BJ (cell line): ENCODE measurements around the gene SPEG. TPM values are rescaled to one million over a fixed set of nuclear protein-coding genes. Genes with fewer than 3 reads are reported as not detected.

ENCODE experiments used
- CTCF ChIA-PET: fragments of 350-600 bp; formaldehyde crosslinking; extraction: SDS; loops from one replicate; lab custom pipeline; 2021; ENCODE audit warnings: antibody characterized with exemption, inconsistent platforms; lab: Yijun Ruan, JAX
- POLR2A ChIA-PET: fragments of 300-600 bp; sonication (Branson Sonifier 250); formaldehyde crosslinking; extraction: SDS; loops from one replicate; lab custom pipeline; 2021; ENCODE audit warnings: antibody characterized with exemption; lab: Charles Lee
- DNase-seq: peaks from one replicate; pipeline ENCODE4 v3.0.0-alpha.2; 2011; ENCODE audit warnings: low read depth
- H3K27me3 ChIP-seq: 2 replicates; pipeline ENCODE4 v1.6.0; 2011; ENCODE audit warnings: low read length; ENCODE audit not compliant: control insufficient read depth, insufficient read depth
- H3K36me3 ChIP-seq: 2 replicates; pipeline ENCODE4 v1.5.1; 2011; ENCODE audit warnings: low read length; ENCODE audit not compliant: control insufficient read depth, insufficient read depth
- H3K4me3 ChIP-seq: 2 replicates; pipeline ENCODE4 v1.5.1; 2011; ENCODE audit warnings: low read depth, mild to moderate bottlenecking, control low read depth, low read length
- polyA plus RNA-seq: library from polyadenylated mRNA; depleted of rRNA; stranded (reverse); fragments of >200 nt; gene quantifications from 2 replicates; pipeline ENCODE4 v1.2.3, GENCODE V29; 2011
- TF ChIP-seq, protein P1 (sequence below): IDR thresholded peaks from 2 replicates; pipeline ENCODE4 v1.5.1; 2011; ENCODE audit warnings: low read depth, mild to moderate bottlenecking, control low read depth, inconsistent platforms, low read length, moderate library complexity; ENCODE audit not compliant: insufficient read depth

SPEG gene
- polyA plus RNA-seq, 1 experiment: 69.9 TPM

GRCh38 chr2:219501849-219502248 lies 67.2 kb downstream of the SPEG start:
- CTCF ChIA-PET: interaction anchor here (8.4 to 42.0 kb wide), 2 partner anchors 6 to 27 kb away, joined by 83 to 872 read pairs; partner anchors contain the start of genes ASIC4, CHPF and TMEM198
- POLR2A ChIA-PET: no interaction called here
- H3K36me3 ChIP-seq: peaks cover 26% of the 10 kb centered on the region
- H3K27me3 ChIP-seq: no peaks in the 10 kb centered on the region
- TF ChIP-seq, protein P1, sequence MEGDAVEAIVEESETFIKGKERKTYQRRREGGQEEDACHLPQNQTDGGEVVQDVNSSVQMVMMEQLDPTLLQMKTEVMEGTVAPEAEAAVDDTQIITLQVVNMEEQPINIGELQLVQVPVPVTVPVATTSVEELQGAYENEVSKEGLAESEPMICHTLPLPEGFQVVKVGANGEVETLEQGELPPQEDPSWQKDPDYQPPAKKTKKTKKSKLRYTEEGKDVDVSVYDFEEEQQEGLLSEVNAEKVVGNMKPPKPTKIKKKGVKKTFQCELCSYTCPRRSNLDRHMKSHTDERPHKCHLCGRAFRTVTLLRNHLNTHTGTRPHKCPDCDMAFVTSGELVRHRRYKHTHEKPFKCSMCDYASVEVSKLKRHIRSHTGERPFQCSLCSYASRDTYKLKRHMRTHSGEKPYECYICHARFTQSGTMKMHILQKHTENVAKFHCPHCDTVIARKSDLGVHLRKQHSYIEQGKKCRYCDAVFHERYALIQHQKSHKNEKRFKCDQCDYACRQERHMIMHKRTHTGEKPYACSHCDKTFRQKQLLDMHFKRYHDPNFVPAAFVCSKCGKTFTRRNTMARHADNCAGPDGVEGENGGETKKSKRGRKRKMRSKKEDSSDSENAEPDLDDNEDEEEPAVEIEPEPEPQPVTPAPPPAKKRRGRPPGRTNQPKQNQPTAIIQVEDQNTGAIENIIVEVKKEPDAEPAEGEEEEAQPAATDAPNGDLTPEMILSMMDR: no peak
- DNase-seq: no peak
- no peak overlapping the region for H3K4me3 ChIP-seq

- TF ChIP-seq, protein P1: no peak
- no peak overlapping the region for H3K4me3 ChIP-seq
- H3K27me3 ChIP-seq: no peaks in the 10 kb centered on the region
- H3K36me3 ChIP-seq: peaks cover 28% of the 10 kb centered on the region
- POLR2A ChIA-PET: no interaction called here
- DNase-seq: no peak
- CTCF ChIA-PET: interaction anchor here (42.0 kb wide), 1 partner anchor 26 kb away, joined by 872 read pairs; the partner anchor contains the start of genes ASIC4, CHPF and TMEM198
These were observed 68.0 kb downstream of the SPEG start for GRCh38 chr2:219502618-219503017.

GRCh38 chr2:219505585-219505984 lies 70.9 kb downstream of the SPEG start:
- 0 out of 2 replicates have a peak, but pooled peaks cover 1% of the 10 kb centered on the region for H3K27me3 ChIP-seq
- H3K4me3 ChIP-seq: no peak overlapping the region
- POLR2A ChIA-PET: no interaction called here
- CTCF ChIA-PET: interaction anchor here (5.0 to 42.0 kb wide), 2 partner anchors 8 to 23 kb away, joined by 83 to 872 read pairs; partner anchors contain the start of genes ASIC4, CHPF, GMPPA and TMEM198
- peaks cover 28% of the 10 kb centered on the region for H3K36me3 ChIP-seq
- no peak for DNase-seq
- TF ChIP-seq, protein P1: no peak

- ChIA-PET CTCF (interaction anchor here (5.0 to 42.0 kb wide), 2 partner anchors 8 to 22 kb away, joined by 83 to 872 read pairs; partner anchors contain the start of genes ASIC4, CHPF, GMPPA and TMEM198), POLR2A (no interaction called here)
- DNase-seq: no peak
- Histone ChIP-seq H3K36me3 (peaks cover 28% of the 10 kb centered on the region), H3K27me3 (peaks cover 3% of the 10 kb centered on the region; the same call in 1 of the 2 replicates), H3K4me3 (no peak overlapping the region)
- TF ChIP-seq, protein P1: no peak
These were observed 71.6 kb downstream of the SPEG start for GRCh38 chr2:219506153-219506801.

DNA sequence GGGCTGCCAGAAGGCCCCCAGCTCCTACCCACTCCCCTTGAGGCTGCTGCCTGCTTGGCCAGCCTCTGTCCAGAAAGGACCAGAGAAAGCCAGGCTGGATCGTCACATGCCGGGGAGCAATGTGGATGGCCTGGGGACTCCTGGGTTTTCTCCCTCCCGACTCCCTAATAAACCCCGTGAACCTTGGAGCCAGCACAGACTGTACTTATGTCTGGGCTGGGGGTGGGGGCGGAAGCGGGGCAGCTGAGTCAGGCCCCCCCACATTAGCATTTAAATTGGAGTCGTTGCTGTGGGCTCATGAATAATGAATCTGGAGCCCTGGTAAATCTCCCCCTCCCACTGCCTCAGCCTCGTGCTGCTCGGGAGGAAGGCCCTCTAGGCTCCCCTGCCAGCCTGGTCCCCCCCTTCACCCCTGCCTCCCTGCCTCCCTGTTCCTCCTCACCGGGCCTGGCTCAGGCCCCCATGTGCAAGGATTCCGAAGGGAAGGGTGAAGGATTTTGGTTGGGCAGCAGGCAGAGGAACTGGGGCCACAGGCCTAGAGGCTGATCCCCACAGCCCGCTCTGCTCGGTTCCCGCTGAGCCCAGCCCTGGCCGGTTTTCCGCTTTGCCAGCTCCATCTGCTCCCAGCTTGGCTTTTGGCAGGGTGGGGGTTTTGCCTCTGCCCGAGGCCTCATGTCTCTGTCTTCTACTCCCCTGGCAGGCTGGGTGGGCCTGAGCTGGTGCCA lies 72.3 kb downstream of the SPEG start:
- DNase-seq: no peak
- no peak overlapping the region for H3K4me3 ChIP-seq
- peaks cover 28% of the 10 kb centered on the region for H3K36me3 ChIP-seq
- TF ChIP-seq, protein P1: no peak
- CTCF ChIA-PET: interaction anchor here (1.0 to 42.0 kb wide), 3 partner anchors 9 to 115 kb away, joined by 3 to 872 read pairs (median 83); partner anchors contain the start of genes ASIC4, CHPF, GMPPA and TMEM198
- POLR2A ChIA-PET: no interaction called here
- peaks cover 7% of the 10 kb centered on the region for H3K27me3 ChIP-seq
